ENCODE data around the gene UBXN2A. TPM values are rescaled to one million over a fixed set of nuclear protein-coding genes. Genes with fewer than 3 reads are reported as not detected.
"Not testable (repeated sequence)": the region's sequence is repeated elsewhere in the genome, so short reads cannot be mapped to it uniquely, and the experiment has no call there.

UBXN2A gene
- total and polyA plus RNA-seq, 2 experiments from 2014 or later, result 14.7 to 19.3 TPM

GRCh38 chr2:24026233-24026632, 86.0 kb downstream of the UBXN2A start:
- H3K27ac ChIP-seq, result no peak overlapping the region
- H3K36me3 ChIP-seq, result peaks cover 8% of the 10 kb centered on the region
- no peaks in the 10 kb centered on the region for H3K27me3 ChIP-seq
- H3K4me3 ChIP-seq, result no peak overlapping the region
- H3K4me1 ChIP-seq (ENCODE audit: low read depth), result no peaks in the 10 kb centered on the region
- no peak for TF ChIP-seq CTCF (IDR thresholded peaks at IDR 0.05; ENCODE audit: low read depth, low read length)
- DNase-seq (ENCODE audit: low read depth in 1 of 2, low spot score in 1 of 2), result no peak
- no peaks in the 10 kb centered on the region for H3K9me3 ChIP-seq (ENCODE audit: low read depth)

- Histone ChIP-seq H3K36me3 (peaks cover 16% of the 10 kb centered on the region), H3K4me3 (no peak overlapping the region), H3K9me3 (ENCODE audit: low read depth) (no peaks in the 10 kb centered on the region), H3K4me1 (ENCODE audit: low read depth) (no peaks in the 10 kb centered on the region), H3K27me3 (no peaks in the 10 kb centered on the region), H3K27ac (no peak overlapping the region)
- no peak for DNase-seq (ENCODE audit: low read depth in 1 of 2, low spot score in 1 of 2)
- TF ChIP-seq CTCF (IDR thresholded peaks at IDR 0.05; ENCODE audit: low read depth, low read length), result no peak
Measured at GRCh38 chr2:24038786-24039499, 98.7 kb downstream of the UBXN2A start.

- Histone ChIP-seq H3K36me3 (peaks cover 16% of the 10 kb centered on the region), H3K4me3 (no peak overlapping the region), H3K27me3 (no peaks in the 10 kb centered on the region), H3K9me3 (ENCODE audit: low read depth) (no peaks in the 10 kb centered on the region), H3K4me1 (ENCODE audit: low read depth) (no peaks in the 10 kb centered on the region), H3K27ac (no peak overlapping the region)
- no peak for DNase-seq (ENCODE audit: low read depth in 1 of 2, low spot score in 1 of 2)
- no peak for TF ChIP-seq CTCF (IDR thresholded peaks at IDR 0.05; ENCODE audit: low read depth, low read length)
Measured at GRCh38 chr2:24040511-24040910, 100.2 kb downstream of the UBXN2A start.

GRCh38 chr2:24043133-24043532, 102.9 kb downstream of the UBXN2A start:
- not testable (repeated sequence) for H3K4me3 ChIP-seq; H3K27me3 ChIP-seq; H3K27ac ChIP-seq; DNase-seq (ENCODE audit: low read depth in 1 of 2, low spot score in 1 of 2); H3K4me1 ChIP-seq (ENCODE audit: low read depth); H3K9me3 ChIP-seq (ENCODE audit: low read depth)
- H3K36me3 ChIP-seq, result peaks cover 12% of the 10 kb centered on the region

- DNase-seq (ENCODE audit: low read depth in 1 of 2, low spot score in 1 of 2), result no peak
- no peaks in the 10 kb centered on the region for H3K9me3 ChIP-seq (ENCODE audit: low read depth)
- H3K36me3 ChIP-seq, result no peaks in the 10 kb centered on the region
- H3K4me1 ChIP-seq (ENCODE audit: low read depth), result peaks cover 5% of the 10 kb centered on the region
- no peak for TF ChIP-seq CTCF (IDR thresholded peaks at IDR 0.05; ENCODE audit: low read depth, low read length)
- H3K27me3 ChIP-seq, result no peaks in the 10 kb centered on the region
- no peak overlapping the region for H3K27ac ChIP-seq
- H3K4me3 ChIP-seq, result peak overlapping the region; percentile 63
Measured at GRCh38 chr2:24045511-24046508, 105.5 kb downstream of the UBXN2A start.

- Histone ChIP-seq H3K27ac (peak overlapping the region; percentile 85), H3K36me3 (no peaks in the 10 kb centered on the region), H3K27me3 (no peaks in the 10 kb centered on the region), H3K4me3 (peak overlapping the region; percentile 63), H3K4me1 (ENCODE audit: low read depth) (peaks cover 5% of the 10 kb centered on the region), H3K9me3 (ENCODE audit: low read depth) (no peaks in the 10 kb centered on the region)
- no peak for TF ChIP-seq CTCF (IDR thresholded peaks at IDR 0.05; ENCODE audit: low read depth, low read length)
- DNase-seq (ENCODE audit: low read depth in 1 of 2, low spot score in 1 of 2), result no peak
Measured at GRCh38 chr2:24046599-24046929, 106.3 kb downstream of the UBXN2A start.

All from cardiac muscle cell (in vitro differentiated cells and primary cell).